K562 (cell line): ENCODE measurements around the gene FOSL1. TPM values are rescaled to one million over a fixed set of nuclear protein-coding genes. Genes with fewer than 3 reads are reported as not detected.

Source experiments
- BACH1 ChIP-seq: fragments of 200-800 bp; sonication (Bioruptor generic); IDR thresholded peaks from 2 replicates; pipeline ENCODE4 v1.6.1; 2016; ENCODE audit warnings: missing genetic modification characterization, missing compliant biosample characterization
- CC2D1A ChIP-seq: fragments of 450-650 bp; IDR thresholded peaks from 2 replicates; pipeline ENCODE4 v1.6.1; 2017; ENCODE audit warnings: mild to moderate bottlenecking
- FOXK2 ChIP-seq, 2 experiments: fragments of 450-650 bp; IDR thresholded peaks in 1 of 2; conservative IDR thresholded peaks in 1 of 2; 2 replicates each; pipeline ENCODE4 v1.6.1; 2016; ENCODE audit warnings: low read depth in 2 of 2, mild to moderate bottlenecking in 1 of 2
- FOXM1 ChIP-seq, 2 experiments: fragments of 450-650 bp in 1 of 2; sonication (generic) in 1 of 2; formaldehyde crosslinking in 1 of 2; IDR thresholded peaks; 2 replicates each; pipeline versions ENCODE4 v1.6.1 to v1.9.0; 2017 to 2022; ENCODE audit warnings: low read depth in 2 of 2, mild to moderate bottlenecking in 2 of 2, missing genetic modification reagents in 1 of 2, moderate library complexity in 1 of 2
- FOXP1 ChIP-seq: sonication (generic); formaldehyde crosslinking; IDR thresholded peaks from 2 replicates; pipeline ENCODE4 v1.8.0; 2022; ENCODE audit warnings: mild to moderate bottlenecking, missing genetic modification reagents
- FUS ChIP-seq: fragments of 200-400 bp; formaldehyde crosslinking; optimal IDR thresholded peaks from 2 replicates; pipeline ENCODE3; 2017; ENCODE audit warnings: low read depth, low read length
- GATA2 ChIP-seq: sonication (generic); formaldehyde crosslinking; IDR thresholded peaks from 2 replicates; pipeline ENCODE4 v1.4.0; 2020; ENCODE audit warnings: mild to moderate bottlenecking, missing genetic modification reagents
- GTF2E2 ChIP-seq: fragments of 200-800 bp; sonication (Bioruptor generic); IDR thresholded peaks from 2 replicates; pipeline ENCODE4 v1.6.1; 2016; ENCODE audit warnings: missing genetic modification characterization, missing compliant biosample characterization
- HMG20B ChIP-seq: fragments of 250-450 bp; sonication (Bioruptor Pico); IDR thresholded peaks from 2 replicates; pipeline ENCODE4 v1.5.0; 2021; ENCODE audit warnings: mild to moderate bottlenecking
- IFI16 ChIP-seq: fragments of 250-450 bp; sonication (Bioruptor Pico); IDR thresholded peaks from 2 replicates; pipeline ENCODE4 v2.1.2; 2022; ENCODE audit warnings: mild to moderate bottlenecking, inconsistent platforms
- KAT7 ChIP-seq: sonication (generic); formaldehyde crosslinking; IDR thresholded peaks from 2 replicates; pipeline ENCODE4 v1.8.0; 2022; ENCODE audit warnings: missing genetic modification reagents, mild to moderate bottlenecking, borderline replicate concordance
- KDM2B ChIP-seq: fragments of 250-450 bp; sonication (Bioruptor Pico); IDR thresholded peaks from 2 replicates; pipeline ENCODE4 v1.8.0; 2021; ENCODE audit warnings: mild to moderate bottlenecking, moderate library complexity
- MLLT1 ChIP-seq, 2 experiments: fragments of 450-650 bp; IDR thresholded peaks; 2 replicates each; pipeline ENCODE4 v1.6.1; 2016
- MTA3 ChIP-seq: fragments of 450-650 bp; formaldehyde crosslinking; IDR thresholded peaks from 2 replicates; pipeline ENCODE4 v1.6.1; 2017; ENCODE audit warnings: mild to moderate bottlenecking, borderline replicate concordance
- MYNN ChIP-seq, 2 experiments: sonication (generic); formaldehyde crosslinking in 1 of 2; IDR thresholded peaks; 2 replicates each; pipeline versions ENCODE4 v1.5.0 to v1.6.1; 2016 to 2020; ENCODE audit warnings: antibody characterized with exemption in 1 of 2, missing genetic modification reagents in 1 of 2
- NUFIP1 ChIP-seq: fragments of 450-650 bp; IDR thresholded peaks from 2 replicates; pipeline ENCODE4 v1.6.1; 2018; ENCODE audit not compliant: partially characterized antibody
- PTBP1 ChIP-seq: fragments of 200-400 bp; formaldehyde crosslinking; IDR thresholded peaks from 2 replicates; pipeline ENCODE4 v1.6.1; 2017; ENCODE audit warnings: low read depth, low read length
- RBM15 ChIP-seq: fragments of 200-400 bp; formaldehyde crosslinking; IDR thresholded peaks from 2 replicates; pipeline ENCODE4 v1.6.1; 2018; ENCODE audit warnings: mild to moderate bottlenecking, low read length, moderate library complexity; ENCODE audit not compliant: insufficient read depth
- RFX7 ChIP-seq: fragments of 250-450 bp; sonication (Bioruptor Pico); IDR thresholded peaks from 2 replicates; pipeline ENCODE4 v1.5.1; 2021; ENCODE audit warnings: mild to moderate bottlenecking
- SNIP1 ChIP-seq: fragments of 450-650 bp; IDR thresholded peaks from 2 replicates; pipeline ENCODE4 v1.7.1; 2017; ENCODE audit warnings: low read depth, mild to moderate bottlenecking
- STAT5A ChIP-seq: IDR thresholded peaks from 2 replicates; pipeline ENCODE4 v1.6.1; 2012; ENCODE audit warnings: low read length, inconsistent platforms, borderline replicate concordance
- ZBTB43 ChIP-seq: sonication (generic); formaldehyde crosslinking; IDR thresholded peaks from 2 replicates; pipeline ENCODE4 v1.8.0; 2023; ENCODE audit warnings: mild to moderate bottlenecking, missing genetic modification reagents
- ZNF175 ChIP-seq: fragments of 200-800 bp; sonication (Bioruptor generic); IDR thresholded peaks from 2 replicates; pipeline ENCODE4 v1.6.1; 2016; ENCODE audit warnings: low read depth, mild to moderate bottlenecking, missing genetic modification characterization, missing compliant biosample characterization
- ZNF23 ChIP-seq: fragments of 250-450 bp; sonication (Bioruptor Pico); IDR thresholded peaks from 2 replicates; pipeline ENCODE4 v1.4.0; 2020; ENCODE audit warnings: mild to moderate bottlenecking
- ZNF263 ChIP-seq: sonication (generic); formaldehyde crosslinking; IDR thresholded peaks from 2 replicates; pipeline ENCODE4 v1.8.0; 2022; ENCODE audit warnings: mild to moderate bottlenecking, missing genetic modification reagents, borderline replicate concordance
- ZNF274 ChIP-seq: IDR thresholded peaks from 2 replicates; pipeline ENCODE4 v1.6.1; 2011; ENCODE audit warnings: low read depth, mild to moderate bottlenecking, low read length, moderate library complexity, borderline replicate concordance
- ZNF583 ChIP-seq: fragments of 250-450 bp; sonication (Bioruptor Pico); IDR thresholded peaks from 2 replicates; pipeline ENCODE4 v1.4.0; 2020
- ZNF764 ChIP-seq: fragments of 250-450 bp; sonication (Bioruptor Pico); IDR thresholded peaks from 2 replicates; pipeline ENCODE4 v1.4.0; 2020; ENCODE audit warnings: low read depth, mild to moderate bottlenecking, moderate library complexity
- polyA plus RNA-seq, 8 experiments: library from polyadenylated mRNA; depleted of rRNA in 4 of 8; stranded (reverse) in 5 of 8; unstranded in 3 of 8; fragments of >200 nt; fragmentation: Nextera tagmentation in 2 of 8; fragmentation: Illumina TruSeq in 1 of 8; extraction: Ambion mirVana in 2 of 8; extraction: Trizol in 1 of 8; gene quantifications; 2 replicates each; pipeline versions ENCODE4 v1.2.1 to v1.2.3, GENCODE V29; 2011 to 2014; ENCODE audit warnings: inconsistent platforms in 1 of 8, missing spikeins in 1 of 8
- total RNA-seq, 7 experiments: library from RNA; depleted of rRNA in 6 of 7; stranded (reverse); fragments of >200 nt in 6 of 7; fragmentation: Illumina TruSeq in 2 of 7; extraction: Trizol in 2 of 7; gene quantifications; 2 replicates each; pipeline versions ENCODE4 v1.2.1 to v1.2.3, GENCODE V29; 2011 to 2021; ENCODE audit warnings: low replicate concordance in 1 of 7

Gene FOSL1
- total and polyA plus RNA-seq, 9 of the 15 experiments (the other 6 are each of a cell fraction or from before 2014, with no cell fraction given) = 3.5 to 39.6 (median 10.0) TPM

GRCh38 chr11:65899356-65900124 lies 648 bp downstream of the FOSL1 start (continued):
- TF ChIP-seq FOXP1 (CRISPR knock-in tag) = peak; percentile 89
- TF ChIP-seq IFI16 (CRISPR knock-in tag) = no peak
- TF ChIP-seq ZNF175 (CRISPR knock-in tag) = no peak
- TF ChIP-seq KDM2B = 0 out of 2 replicates have a peak, but pooled peaks have one; percentile 82
- TF ChIP-seq ZNF23 (CRISPR knock-in tag) = no peak
- peak; percentile 87; the same call in 1 of the 2 replicates for TF ChIP-seq MTA3
- TF ChIP-seq RFX7 (CRISPR knock-in tag) = no peak
- no peak for TF ChIP-seq ZNF274
- no peak for TF ChIP-seq GATA2 (CRISPR knock-in tag)
- no peak for TF ChIP-seq ZNF583 (CRISPR knock-in tag)
- peak; percentile 66; the same call in 1 of the 2 replicates for TF ChIP-seq ZNF263 (CRISPR knock-in tag)
- no peak for TF ChIP-seq STAT5A
- TF ChIP-seq SNIP1 = no peak
- peak; percentile 15; the same call in 1 of the 2 replicates for TF ChIP-seq GTF2E2 (tag)
- TF ChIP-seq FOXM1 (IDR thresholded peaks at IDR 0.05; ENCODE audit: low read depth) = no peak
- TF ChIP-seq FOXM1 (CRISPR knock-in tag; IDR thresholded peaks at IDR 0.05; ENCODE audit: low read depth) = peak; percentile 75; the same call in 1 of the 2 replicates
- peak; percentile 87 for TF ChIP-seq PTBP1
- TF ChIP-seq RBM15 = no peak
- TF ChIP-seq BACH1 (tag) = peak; percentile 86
- TF ChIP-seq FOXK2 (conservative IDR thresholded peaks at IDR 0.05 in 1 of 2, IDR thresholded peaks at IDR 0.05 in 1 of 2; ENCODE audit: low read depth in 2 of 2) = no peak; a peak in 1 of 4 replicates
- TF ChIP-seq CC2D1A = 0 out of 2 replicates have a peak, but pooled peaks have one; percentile 29
- TF ChIP-seq ZBTB43 = no peak
- peak; percentile 75 to 78 for TF ChIP-seq MLLT1 (IDR thresholded peaks at IDR 0.05)
- no peak for TF ChIP-seq NUFIP1
- peak; percentile 100 for TF ChIP-seq KAT7
- no peak for TF ChIP-seq ZNF764 (CRISPR knock-in tag)
- peak; percentile 56; the same call in 1 of the 2 replicates for TF ChIP-seq MYNN (IDR thresholded peaks at IDR 0.05)
- TF ChIP-seq MYNN (CRISPR knock-in tag; IDR thresholded peaks at IDR 0.05) = no peak
- no peak for TF ChIP-seq HMG20B
- TF ChIP-seq FUS = peak; percentile 93
